ENCODE data around the gene FBXO15.
A peak's percentile ranks its signal among the peaks of the same experiment; 100 is the strongest.

The FBXO15 gene

GRCh38 chr18:74132201-74132600 lies 15.4 kb downstream of the FBXO15 start:
- no peak overlapping the region for H3K27ac ChIP-seq
- no peak for TF ChIP-seq CTCF (conservative IDR thresholded peaks at IDR 0.05)

GRCh38 chr18:74131124-74131523 lies 16.5 kb downstream of the FBXO15 start:
- H3K27ac ChIP-seq: no peak overlapping the region
- TF ChIP-seq CTCF (conservative IDR thresholded peaks at IDR 0.05): no peak

GRCh38 chr18:74128159-74128558 lies 19.5 kb downstream of the FBXO15 start:
- H3K27ac ChIP-seq: no peak overlapping the region
- no peak for TF ChIP-seq CTCF (conservative IDR thresholded peaks at IDR 0.05)

- H3K27ac ChIP-seq: no peak overlapping the region
- TF ChIP-seq CTCF (conservative IDR thresholded peaks at IDR 0.05): no peak
Measured at GRCh38 chr18:74126684-74127655, 20.7 kb downstream of the FBXO15 start.

GRCh38 chr18:74124642-74125041 lies 23.0 kb downstream of the FBXO15 start:
- no peak for TF ChIP-seq CTCF (conservative IDR thresholded peaks at IDR 0.05)
- no peak overlapping the region for H3K27ac ChIP-seq

GRCh38 chr18:74123200-74123599 lies 24.4 kb downstream of the FBXO15 start:
- TF ChIP-seq CTCF (conservative IDR thresholded peaks at IDR 0.05): no peak

GRCh38 chr18:74116633-74117554 lies 30.7 kb downstream of the FBXO15 start:
- H3K27ac ChIP-seq: no peak overlapping the region
- peak; percentile 87 for TF ChIP-seq CTCF (conservative IDR thresholded peaks at IDR 0.05)

More at GRCh38 chr18:74123200-74123599, 24.4 kb downstream of the FBXO15 start:
- no peak overlapping the region for H3K27ac ChIP-seq
